Neuronal stem cell (in vitro differentiated cells): ENCODE data around the gene ADM.

Experiments used
- DNase-seq: peaks from one replicate; pipeline ENCODE4 v3.0.0-alpha.2; 2013; ENCODE audit warnings: low spot score
- H2AFZ ChIP-seq: one replicate; pipeline ENCODE4 v1.6.1; 2013; ENCODE audit warnings: mild to moderate bottlenecking, low read length, inconsistent platforms
- H2AK5ac ChIP-seq: 2 replicates; pipeline ENCODE4 v1.6.1; 2013; ENCODE audit warnings: low read depth, mild to moderate bottlenecking, inconsistent platforms, low read length, moderate library complexity, mixed read lengths
- H2BK120ac ChIP-seq: 2 replicates; pipeline ENCODE4 v1.6.1; 2013; ENCODE audit warnings: low read depth, mild to moderate bottlenecking, inconsistent platforms, low read length, moderate library complexity, mixed read lengths
- H2BK12ac ChIP-seq: one replicate; pipeline ENCODE4 v1.6.1; 2013; ENCODE audit warnings: low read length, inconsistent platforms
- H2BK15ac ChIP-seq: 2 replicates; pipeline ENCODE4 v1.6.1; 2013; ENCODE audit warnings: mild to moderate bottlenecking, low read length, inconsistent platforms, mixed read lengths
- H2BK5ac ChIP-seq: one replicate; pipeline ENCODE4 v1.6.1; 2013; ENCODE audit warnings: inconsistent platforms, mild to moderate bottlenecking, low read length, moderate library complexity
- H3K14ac ChIP-seq: one replicate; pipeline ENCODE4 v1.6.1; 2013; ENCODE audit warnings: low read length, inconsistent platforms
- H3K18ac ChIP-seq: 2 replicates; pipeline ENCODE4 v1.6.1; 2013; ENCODE audit warnings: low read length, inconsistent platforms
- H3K23ac ChIP-seq: 2 replicates; pipeline ENCODE4 v1.6.1; 2013; ENCODE audit warnings: low read depth, mild to moderate bottlenecking, mixed read lengths, low read length, inconsistent platforms; ENCODE audit not compliant: poor library complexity
- H3K27ac ChIP-seq: replicated peaks from 3 replicates; pipeline ENCODE4 v1.5.1; 2013; ENCODE audit warnings: low read length, inconsistent platforms
- H3K27me3 ChIP-seq, 3 experiments: 2 replicates each; pipeline ENCODE4 v1.6.1; 2013; ENCODE audit warnings: low read length in 3 of 3, mild to moderate bottlenecking in 2 of 3, inconsistent platforms in 1 of 3, low read depth in 1 of 3, mixed read lengths in 1 of 3, moderate library complexity in 1 of 3; ENCODE audit not compliant: control insufficient read depth in 3 of 3, insufficient read depth in 3 of 3
- H3K36me3 ChIP-seq, 2 donors: replicated peaks in 1 of 2; 2 replicates each; pipeline ENCODE4 v1.6.1; 2013; ENCODE audit warnings: low read length in 2 of 2; ENCODE audit not compliant: control insufficient read depth in 2 of 2, insufficient read depth in 2 of 2
- H3K4ac ChIP-seq: 2 replicates; pipeline ENCODE4 v1.6.1; 2013; ENCODE audit warnings: inconsistent platforms, mild to moderate bottlenecking, low read length, moderate library complexity
- H3K4me1 ChIP-seq, 2 donors: 1 replicate in 1 of 2; 2 replicates in 1 of 2; pipeline ENCODE4 v1.6.1; 2013; ENCODE audit warnings: low read length in 2 of 2, low read depth in 1 of 2; ENCODE audit not compliant: control insufficient read depth in 2 of 2, insufficient read depth in 1 of 2
- H3K4me2 ChIP-seq: one replicate; pipeline ENCODE4 v1.6.1; 2013; ENCODE audit warnings: mild to moderate bottlenecking, low read length, inconsistent platforms; ENCODE audit not compliant: insufficient read depth, poor library complexity, severe bottlenecking
- H3K4me3 ChIP-seq, 2 donors: 2 replicates each; pipeline ENCODE4 v1.5.1; 2013; ENCODE audit warnings: low read length in 2 of 2, mild to moderate bottlenecking in 2 of 2, inconsistent platforms in 1 of 2, moderate library complexity in 1 of 2
- H3K79me1 ChIP-seq: one replicate; pipeline ENCODE4 v1.6.1; 2013; ENCODE audit warnings: low read depth, mild to moderate bottlenecking, inconsistent platforms, low read length, moderate library complexity
- H3K9ac ChIP-seq: one replicate; pipeline ENCODE4 v1.6.1; 2013; ENCODE audit warnings: mild to moderate bottlenecking, low read depth, low read length, inconsistent platforms; ENCODE audit not compliant: poor library complexity
- H3K9me3 ChIP-seq, 2 donors: replicated peaks in 1 of 2; 2 replicates each; pipeline versions ENCODE3 to v1.6.1; 2013; ENCODE audit warnings: low read length in 2 of 2, mild to moderate bottlenecking in 2 of 2, inconsistent platforms in 1 of 2, low read depth in 1 of 2, mixed read lengths in 1 of 2, moderate library complexity in 1 of 2; ENCODE audit not compliant: control insufficient read depth in 2 of 2, insufficient read depth in 1 of 2
- H4K8ac ChIP-seq: one replicate; pipeline ENCODE4 v1.6.1; 2013; ENCODE audit warnings: low read depth, mild to moderate bottlenecking, inconsistent platforms, low read length, moderate library complexity
- H4K91ac ChIP-seq: one replicate; pipeline ENCODE4 v1.6.1; 2013; ENCODE audit warnings: low read length, low read depth, mild to moderate bottlenecking, inconsistent platforms; ENCODE audit not compliant: poor library complexity
- WGBS, 2 donors: extraction: QIAGEN DNeasy Blood & Tissue Kit; methylation state at CpG; one replicate each; pipeline ENCODE4 v1.1.7; 2013; ENCODE audit warnings: missing lambda C conversion rate in 2 of 2, mixed read lengths in 1 of 2; ENCODE audit not compliant: insufficient read length in 2 of 2, insufficient replicate concordance in 1 of 2; ENCODE audit errors: extremely low coverage in 2 of 2; 5-methylcytosine and 5-hydroxymethylcytosine counted together

ADM gene

DNA sequence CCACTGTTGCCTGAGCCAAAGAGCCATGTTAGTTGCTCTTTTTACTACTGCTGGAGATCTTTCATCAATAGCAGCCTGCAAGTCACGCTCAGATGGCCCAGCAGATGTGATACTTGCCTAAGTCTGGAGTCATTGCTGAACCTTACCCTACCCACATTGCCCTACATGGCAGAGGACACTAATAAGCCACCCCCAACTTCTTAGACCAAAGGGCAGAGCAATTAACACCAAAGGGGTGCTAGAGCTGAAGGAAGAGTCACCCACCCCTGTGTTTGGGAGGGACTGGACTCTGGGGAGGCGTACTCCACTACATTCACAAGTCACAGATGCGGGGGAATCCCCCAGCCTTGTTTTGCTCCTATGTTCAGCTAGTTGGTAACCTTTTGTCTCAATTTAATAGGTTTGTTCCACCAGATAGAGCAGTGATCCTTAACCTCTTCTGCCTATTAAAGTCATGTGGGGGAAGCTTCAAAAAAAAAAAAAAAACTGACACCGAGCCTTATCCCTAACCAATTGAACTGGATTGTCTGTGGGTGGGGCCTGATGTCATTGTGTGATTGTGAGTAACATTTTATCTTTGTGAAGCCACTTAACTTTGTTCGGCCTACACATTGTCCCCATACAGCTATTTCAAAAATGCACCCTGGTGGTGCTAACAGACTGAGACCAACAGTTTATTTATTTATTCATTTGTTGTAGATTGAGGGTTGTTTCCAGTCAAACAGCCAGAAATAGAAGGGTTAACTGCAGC lies 13.1 kb downstream of the ADM start:
- H2BK15ac ChIP-seq = peak overlapping the region; percentile 34
- no peak overlapping the region for H4K91ac ChIP-seq
- H3K23ac ChIP-seq = no peak overlapping the region
- no peak overlapping the region for H3K14ac ChIP-seq
- peaks cover 13 to 24% of the 10 kb centered on the region in 2 donors for H3K4me1 ChIP-seq
- H4K8ac ChIP-seq = peak overlapping the region; percentile 45
- no peak overlapping the region for H3K4me2 ChIP-seq
- no peaks in the 10 kb centered on the region for H3K36me3 ChIP-seq
- no CpG with 5 or more reads among the region's 5 CpGs for WGBS, 2 donors
- peak overlapping the region; percentile 23 for H2BK12ac ChIP-seq
- DNase-seq = no peak
- H3K9ac ChIP-seq = no peak overlapping the region
- H3K4me3 ChIP-seq = peak overlapping the region in 1 of 2 donors; percentile 21
- H3K9me3 ChIP-seq = no peaks in the 10 kb centered on the region
- peak overlapping the region; percentile 19 for H2BK120ac ChIP-seq
- H2AFZ ChIP-seq = peak overlapping the region; percentile 88
- H3K79me1 ChIP-seq = no peaks in the 10 kb centered on the region
- H3K27ac ChIP-seq = peak overlapping the region; percentile 69
- H3K18ac ChIP-seq = peak overlapping the region; percentile 55
- no peaks in the 10 kb centered on the region for H3K27me3 ChIP-seq
- no peak overlapping the region for H2BK5ac ChIP-seq
- no peak overlapping the region for H3K4ac ChIP-seq
- H2AK5ac ChIP-seq = no peak overlapping the region

DNA sequence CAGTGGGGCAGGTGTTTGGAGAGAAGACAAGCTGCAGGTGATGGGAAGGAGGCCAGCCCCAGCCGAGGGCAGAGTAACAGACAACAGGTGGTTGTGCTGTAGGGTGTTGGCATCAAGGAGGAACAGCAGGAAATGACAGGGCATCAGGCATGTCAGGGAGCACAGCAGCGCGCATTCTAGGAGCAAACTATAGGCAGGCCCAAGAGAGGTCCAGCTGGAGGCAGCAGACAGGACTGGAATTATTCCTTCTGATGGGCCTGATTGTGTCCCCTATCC lies 13.6 kb downstream of the ADM start:
- no peak overlapping the region for H4K91ac ChIP-seq
- DNase-seq = no peak
- no peaks in the 10 kb centered on the region for H3K36me3 ChIP-seq
- no peak overlapping the region for H2BK5ac ChIP-seq
- peaks cover 13 to 28% of the 10 kb centered on the region in 2 donors for H3K4me1 ChIP-seq
- no peak overlapping the region for H3K4me3 ChIP-seq
- no peak overlapping the region for H3K4me2 ChIP-seq
- no peak overlapping the region for H2BK15ac ChIP-seq
- H2AK5ac ChIP-seq = no peak overlapping the region
- no peak overlapping the region for H3K9ac ChIP-seq
- H3K18ac ChIP-seq = peak overlapping the region; percentile 8
- no peak overlapping the region for H4K8ac ChIP-seq
- WGBS, 2 donors = no CpG with 5 or more reads among the region's 3 CpGs
- H3K79me1 ChIP-seq = no peaks in the 10 kb centered on the region
- no peak overlapping the region for H3K14ac ChIP-seq
- no peak overlapping the region for H3K4ac ChIP-seq
- H3K23ac ChIP-seq = no peak overlapping the region
- no peaks in the 10 kb centered on the region for H3K9me3 ChIP-seq
- H2AFZ ChIP-seq = peak overlapping the region; percentile 88
- H2BK120ac ChIP-seq = no peak overlapping the region
- no peak overlapping the region for H2BK12ac ChIP-seq
- H3K27me3 ChIP-seq = no peaks in the 10 kb centered on the region
- no peak overlapping the region for H3K27ac ChIP-seq

DNA sequence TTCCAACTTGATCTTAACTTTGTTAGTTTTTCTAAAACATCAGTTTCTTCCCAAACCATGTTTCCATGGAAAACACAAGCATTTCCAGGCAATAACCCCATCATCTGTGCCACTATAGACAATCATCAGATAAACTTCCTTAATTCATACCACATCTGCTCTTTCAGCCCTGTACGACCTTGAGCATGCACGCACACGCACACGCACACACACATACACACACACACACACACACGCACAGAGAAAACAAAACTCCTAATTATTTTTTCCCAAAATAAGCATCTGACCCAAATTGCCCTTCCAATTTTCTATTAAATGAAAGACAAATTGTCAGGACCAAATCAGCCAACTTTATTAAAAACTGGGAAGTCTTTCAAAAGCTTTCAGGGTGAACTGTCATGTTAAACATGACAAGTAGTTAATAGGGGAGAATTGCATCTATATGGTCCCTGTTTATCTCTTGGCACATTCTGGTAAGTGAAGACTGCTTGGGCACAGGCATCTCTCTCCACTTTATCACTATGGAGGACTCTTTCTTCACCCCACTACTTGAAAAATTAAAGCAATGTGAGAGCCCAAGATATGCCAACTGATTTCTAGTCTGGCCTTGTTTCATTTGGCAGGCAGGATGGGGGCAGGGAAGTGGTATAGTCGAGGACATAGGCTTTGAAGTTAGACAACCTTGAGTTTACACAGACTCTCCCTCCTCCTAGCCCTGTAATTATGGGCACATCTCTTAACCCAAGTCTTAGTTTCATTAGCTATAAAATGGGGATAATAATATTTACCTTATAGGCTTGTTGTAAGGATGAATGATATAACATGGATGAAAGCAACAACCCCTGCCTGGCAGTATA lies 15.1 kb downstream of the ADM start:
- H2BK15ac ChIP-seq = no peak overlapping the region

DNA sequence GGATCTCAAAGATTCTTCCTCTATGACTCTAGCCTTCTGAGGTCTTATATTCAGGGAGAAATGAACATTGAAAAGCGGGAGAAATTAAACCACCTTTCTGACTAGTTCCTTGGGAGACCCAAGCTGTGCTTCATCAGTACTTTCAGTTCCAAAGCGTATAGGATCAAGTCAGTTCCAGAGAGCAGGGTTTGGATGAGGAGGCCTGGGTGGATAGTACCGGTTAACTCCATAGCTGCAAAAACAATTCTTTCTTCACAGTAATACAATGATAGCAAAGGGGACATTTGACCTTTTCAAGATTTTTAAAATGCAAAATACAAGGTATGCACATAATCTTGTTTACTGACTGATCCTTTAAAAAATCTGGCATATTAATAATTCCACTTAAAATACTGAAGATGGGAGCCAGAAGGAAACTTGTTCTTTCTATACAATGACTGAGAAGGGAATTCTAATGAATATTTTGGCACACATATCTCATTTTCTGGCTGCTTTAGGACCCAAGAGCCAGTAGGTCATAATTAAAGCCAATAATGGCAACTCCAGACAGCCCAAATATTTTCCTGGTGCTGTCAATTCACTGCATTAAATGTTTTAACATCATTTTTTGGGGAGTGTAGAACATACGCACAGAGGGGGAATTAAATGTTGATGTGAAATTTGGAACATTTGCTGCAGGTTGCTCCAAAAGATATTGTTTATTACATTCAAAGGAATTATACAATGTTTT lies 16.0 kb downstream of the ADM start:
- Histone ChIP-seq H3K36me3 (no peaks in the 10 kb centered on the region), H3K23ac (no peak overlapping the region), H2BK120ac (no peak overlapping the region), H3K79me1 (no peaks in the 10 kb centered on the region), H3K4me1 (peaks cover 16 to 31% of the 10 kb centered on the region in 2 donors), H3K27me3 (no peaks in the 10 kb centered on the region), H3K9ac (no peak overlapping the region), H3K9me3 (no peaks in the 10 kb centered on the region), H3K18ac (no peak overlapping the region), H2BK5ac (no peak overlapping the region), H3K4ac (no peak overlapping the region), H3K27ac (no peak overlapping the region), H3K4me3 (no peak overlapping the region), H3K4me2 (no peak overlapping the region), H2BK15ac (no peak overlapping the region), H2BK12ac (no peak overlapping the region), H2AFZ (no peak overlapping the region), H4K91ac (no peak overlapping the region), H2AK5ac (no peak overlapping the region), H4K8ac (no peak overlapping the region), H3K14ac (no peak overlapping the region)
- DNase-seq = no peak
- WGBS, 2 donors = no CpG with 5 or more reads among the region's 4 CpGs

More for the DNA sequence above, 15.1 kb downstream of the ADM start:
- no peak overlapping the region for H4K8ac ChIP-seq
- peaks cover 16 to 31% of the 10 kb centered on the region in 2 donors for H3K4me1 ChIP-seq
- no peak overlapping the region for H4K91ac ChIP-seq
- no peak overlapping the region for H2BK5ac ChIP-seq
- H3K18ac ChIP-seq = no peak overlapping the region
- no peak for DNase-seq
- no peak overlapping the region for H3K9ac ChIP-seq
- no peak overlapping the region for H2AFZ ChIP-seq
- WGBS, 2 donors = no CpG with 5 or more reads among the region's 6 CpGs
- H3K14ac ChIP-seq = no peak overlapping the region
- no peak overlapping the region for H2AK5ac ChIP-seq
- H3K27me3 ChIP-seq = no peaks in the 10 kb centered on the region
- H3K27ac ChIP-seq = no peak overlapping the region
- no peak overlapping the region for H3K23ac ChIP-seq
- no peak overlapping the region for H3K4me2 ChIP-seq
- H3K4ac ChIP-seq = no peak overlapping the region
- no peaks in the 10 kb centered on the region for H3K36me3 ChIP-seq
- no peaks in the 10 kb centered on the region for H3K9me3 ChIP-seq
- no peaks in the 10 kb centered on the region for H3K79me1 ChIP-seq
- no peak overlapping the region for H3K4me3 ChIP-seq
- no peak overlapping the region for H2BK120ac ChIP-seq
- H2BK12ac ChIP-seq = no peak overlapping the region
